Endothelial cell of umbilical vein (primary cell): ENCODE measurements around the gene DGAT2. TPM values are rescaled to one million over a fixed set of nuclear protein-coding genes. Genes with fewer than 3 reads are reported as not detected.

Experiments
- BruUV-seq: library from RNA; stranded (reverse); fragments of 400-500 nt; replicated peaks from 2 replicates; lab custom pipeline; 2021; lab: Mats Ljungman, UMichigan
- CTCF ChIA-PET: fragments of 300-600, 350-600 bp; sonication (Branson Sonifier 250); formaldehyde crosslinking; loops from one replicate; lab custom pipeline; 2021; ENCODE audit warnings: antibody characterized with exemption, inconsistent platforms; lab: Charles Lee
- POLR2A ChIA-PET: fragments of 300-600, 350-600 bp; sonication (Branson Sonifier 250); formaldehyde crosslinking; loops from one replicate; lab custom pipeline; 2021; ENCODE audit warnings: antibody characterized with exemption, inconsistent platforms; lab: Charles Lee
- DNase-seq: peaks from one replicate; pipeline ENCODE4 v3.0.0-alpha.2; 2011; ENCODE audit warnings: low read depth, low spot score
- FAIRE-seq: peaks from 2 replicates; lab custom pipeline; 2011; peaks lifted over from hg19 to GRCh38; lab: Jason Lieb, UNC
- H2AFZ ChIP-seq: 2 replicates; pipeline ENCODE4 v1.6.0; 2012; ENCODE audit warnings: low read depth, low read length, control low read depth, inconsistent platforms
- H3K27ac ChIP-seq: 2 replicates; pipeline ENCODE4 v1.5.1; 2011; ENCODE audit warnings: low read depth, mild to moderate bottlenecking, control low read depth, low read length, moderate library complexity; ENCODE audit not compliant: insufficient read depth
- H3K27me3 ChIP-seq, 2 experiments: 2 replicates each; pipeline versions ENCODE4 v1.6.0 to v1.6.1; 2011; ENCODE audit warnings: low read length in 2 of 2, mixed read lengths in 1 of 2; ENCODE audit not compliant: control insufficient read depth in 2 of 2, insufficient read depth in 2 of 2
- H3K36me3 ChIP-seq, 2 experiments: 2 replicates in 1 of 2; 3 replicates in 1 of 2; pipeline ENCODE4 v1.5.1; 2011; ENCODE audit warnings: low read length in 2 of 2, mild to moderate bottlenecking in 1 of 2, moderate library complexity in 1 of 2; ENCODE audit not compliant: control insufficient read depth in 2 of 2, insufficient read depth in 2 of 2; ENCODE audit errors: extremely low read depth in 1 of 2
- H3K4me1 ChIP-seq: 3 replicates; pipeline ENCODE4 v1.5.1; 2011; ENCODE audit warnings: mild to moderate bottlenecking, low read length; ENCODE audit not compliant: control insufficient read depth, insufficient read depth; ENCODE audit errors: extremely low read depth
- H3K4me2 ChIP-seq: 2 replicates; pipeline ENCODE4 v1.6.1; 2011; ENCODE audit warnings: low read length, control low read depth, mixed read lengths; ENCODE audit not compliant: insufficient read depth
- H3K4me3 ChIP-seq, 3 experiments: fragments of 200-600 bp in 1 of 3; sonication (generic), shearing (Covaris generic) in 1 of 3; replicated peaks in 1 of 3; 2 replicates each; pipeline ENCODE4 v1.5.1; 2011 to 2016; ENCODE audit warnings: control low read depth in 3 of 3, low read length in 3 of 3, mild to moderate bottlenecking in 2 of 3, inconsistent platforms in 1 of 3, low read depth in 1 of 3, moderate library complexity in 1 of 3; ENCODE audit not compliant: insufficient read depth in 1 of 3
- H3K79me2 ChIP-seq: 2 replicates; pipeline ENCODE4 v1.6.0; 2012; ENCODE audit warnings: low read length, inconsistent platforms; ENCODE audit not compliant: control insufficient read depth, insufficient read depth
- H3K9ac ChIP-seq: replicated peaks from 2 replicates; pipeline ENCODE3; 2011; ENCODE audit warnings: low read length, control low read depth; ENCODE audit not compliant: insufficient read depth; ENCODE audit errors: extremely low read depth
- H3K9me1 ChIP-seq: replicated peaks from 3 replicates; pipeline ENCODE4 v1.6.0; 2011; ENCODE audit warnings: mild to moderate bottlenecking, low read length; ENCODE audit not compliant: control insufficient read depth, insufficient read depth; ENCODE audit errors: extremely low read depth
- H3K9me3 ChIP-seq: replicated peaks from 2 replicates; pipeline ENCODE4 v1.5.1; 2012; ENCODE audit warnings: low read length, inconsistent platforms; ENCODE audit not compliant: control insufficient read depth, insufficient read depth
- H4K20me1 ChIP-seq: replicated peaks from 2 replicates; pipeline ENCODE3; 2011; ENCODE audit warnings: mild to moderate bottlenecking, low read length; ENCODE audit not compliant: control insufficient read depth, insufficient read depth; ENCODE audit errors: extremely low read depth
- EZH2 ChIP-seq: IDR thresholded peaks from 2 replicates; pipeline ENCODE4 v1.6.1; 2012; ENCODE audit warnings: borderline replicate concordance, low read depth, mild to moderate bottlenecking, moderate library complexity, low read length, inconsistent platforms; ENCODE audit not compliant: severe bottlenecking
- FOS ChIP-seq: IDR thresholded peaks from 2 replicates; pipeline ENCODE4 v1.6.1; 2011; ENCODE audit warnings: mild to moderate bottlenecking, low read length, moderate library complexity, borderline replicate concordance; ENCODE audit not compliant: insufficient read depth
- GATA2 ChIP-seq: IDR thresholded peaks from 2 replicates; pipeline ENCODE4 v1.7.0; 2011; ENCODE audit warnings: low read depth, mild to moderate bottlenecking, moderate library complexity, mixed read lengths, low read length; ENCODE audit not compliant: insufficient read length, insufficient read depth
- JUN ChIP-seq: IDR thresholded peaks from 2 replicates; pipeline ENCODE4 v1.6.1; 2011; ENCODE audit warnings: borderline replicate concordance, low read depth; ENCODE audit not compliant: insufficient read length, insufficient read depth
- MYC ChIP-seq: IDR thresholded peaks from one replicate; pipeline ENCODE4 v1.6.1; 2011; ENCODE audit warnings: mild to moderate bottlenecking, low read depth, low read length
- POLR2A ChIP-seq: IDR thresholded peaks from 2 replicates; pipeline ENCODE4 v1.6.1; 2012; ENCODE audit warnings: low read depth, mild to moderate bottlenecking, control low read depth, low read length
- POLR2AphosphoS5 ChIP-seq: IDR thresholded peaks from 2 replicates; pipeline ENCODE4 v1.6.1; 2012; ENCODE audit warnings: low read depth, mild to moderate bottlenecking, control low read depth, low read length, moderate library complexity; ENCODE audit not compliant: insufficient read depth
- dilution Hi-C: fragments of 300-500 bp; cut with MboI; formaldehyde crosslinking; loops from one replicate; pipeline ENCODE4 v1.15.0; 2019; ENCODE audit warnings: low sequenced_read_pairs; ENCODE audit not compliant: extremely low pct_ligation_motif_present
- intact Hi-C: fragments of 100-400 bp; cut with micrococcal nuclease; formaldehyde crosslinking; loops from one replicate; pipeline ENCODE4 v1.10.0; 2022
- polyA plus RNA-seq, 4 experiments: library from polyadenylated mRNA; depleted of rRNA in 3 of 4; stranded (reverse) in 3 of 4; unstranded in 1 of 4; fragments of >200 nt; gene quantifications; 2 replicates each; pipeline versions ENCODE4 v1.2.1 to v1.2.3, GENCODE V29; 2011 to 2012; ENCODE audit warnings: missing spikeins in 1 of 4
- total RNA-seq: library from RNA; stranded (reverse); gene quantifications from 2 replicates; pipeline ENCODE4 v1.2.3, GENCODE V29; 2021
- TF ChIP-seq, protein P1 (sequence below), 2 donors: IDR thresholded peaks; 1 replicate in 1 of 2; 2 replicates in 1 of 2; pipeline ENCODE4 v1.5.1; 2011; ENCODE audit warnings: low read length in 2 of 2, mild to moderate bottlenecking in 2 of 2, moderate library complexity in 2 of 2, control low read depth in 1 of 2, inconsistent platforms in 1 of 2, low read depth in 1 of 2; ENCODE audit not compliant: insufficient read depth in 1 of 2; ENCODE audit errors: extremely low read depth in 1 of 2
- TF ChIP-seq, protein P2 (sequence below): IDR thresholded peaks from 2 replicates; pipeline ENCODE4 v1.6.1; 2011; ENCODE audit not compliant: insufficient read depth, insufficient read length

Gene DGAT2
- total and polyA plus RNA-seq, 2 donors (not counting 3 experiments of a cell fraction or from before 2014, with no cell fraction given) = 0.55 to 0.79 TPM

DNA sequence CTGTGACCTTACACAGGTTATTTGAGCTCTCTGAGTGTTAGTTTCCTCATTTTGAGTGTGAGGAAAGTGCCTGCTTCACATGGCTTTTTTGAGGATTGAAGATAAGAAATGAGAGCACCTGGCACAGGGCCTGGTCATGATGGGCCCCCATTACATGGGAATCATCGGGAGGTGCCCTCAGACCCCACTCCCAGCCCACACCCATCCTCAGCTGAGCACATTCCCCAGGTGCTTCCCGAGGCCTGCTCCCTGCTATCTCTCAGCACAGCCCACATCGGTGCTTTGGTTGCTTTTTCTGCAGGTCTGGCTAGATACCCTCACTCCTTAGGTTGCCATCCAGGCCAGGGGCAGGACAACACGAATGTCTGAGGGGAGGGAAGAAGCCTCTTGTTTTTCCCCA lies 16.6 kb downstream of the DGAT2 start:
- intact Hi-C loops (no loop called here), dilution Hi-C loops (no loop called here)
- Histone ChIP-seq H3K9me3 (no peaks in the 10 kb centered on the region), H3K4me3 (no peak overlapping the region), H3K9ac (no peak overlapping the region), H3K27ac (no peak overlapping the region), H3K79me2 (no peaks in the 10 kb centered on the region), H3K9me1 (no peaks in the 10 kb centered on the region), H3K4me1 (no peaks in the 10 kb centered on the region), H2AFZ (no peak overlapping the region), H3K36me3 (no peaks in the 10 kb centered on the region), H3K4me2 (no peak overlapping the region), H3K27me3 (no peaks in the 10 kb centered on the region), H4K20me1 (no peaks in the 10 kb centered on the region)
- POLR2A ChIA-PET = no interaction called here
- no TSS peak for BruUV-seq
- CTCF ChIA-PET = interaction anchor here (1.5 to 2.1 kb wide), 2 partner anchors 18 to 62 kb away, joined by 5 to 7 read pairs; no protein-coding TSS in a partner anchor
- no peak for FAIRE-seq
- TF ChIP-seq JUN = no peak
- no peak for TF ChIP-seq POLR2A
- TF ChIP-seq MYC = no peak
- TF ChIP-seq EZH2 = no peak
- TF ChIP-seq, protein P1, sequence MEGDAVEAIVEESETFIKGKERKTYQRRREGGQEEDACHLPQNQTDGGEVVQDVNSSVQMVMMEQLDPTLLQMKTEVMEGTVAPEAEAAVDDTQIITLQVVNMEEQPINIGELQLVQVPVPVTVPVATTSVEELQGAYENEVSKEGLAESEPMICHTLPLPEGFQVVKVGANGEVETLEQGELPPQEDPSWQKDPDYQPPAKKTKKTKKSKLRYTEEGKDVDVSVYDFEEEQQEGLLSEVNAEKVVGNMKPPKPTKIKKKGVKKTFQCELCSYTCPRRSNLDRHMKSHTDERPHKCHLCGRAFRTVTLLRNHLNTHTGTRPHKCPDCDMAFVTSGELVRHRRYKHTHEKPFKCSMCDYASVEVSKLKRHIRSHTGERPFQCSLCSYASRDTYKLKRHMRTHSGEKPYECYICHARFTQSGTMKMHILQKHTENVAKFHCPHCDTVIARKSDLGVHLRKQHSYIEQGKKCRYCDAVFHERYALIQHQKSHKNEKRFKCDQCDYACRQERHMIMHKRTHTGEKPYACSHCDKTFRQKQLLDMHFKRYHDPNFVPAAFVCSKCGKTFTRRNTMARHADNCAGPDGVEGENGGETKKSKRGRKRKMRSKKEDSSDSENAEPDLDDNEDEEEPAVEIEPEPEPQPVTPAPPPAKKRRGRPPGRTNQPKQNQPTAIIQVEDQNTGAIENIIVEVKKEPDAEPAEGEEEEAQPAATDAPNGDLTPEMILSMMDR (IDR thresholded peaks at IDR 0.05; ENCODE audit: extremely low read depth in 1 of 2, insufficient read depth in 1 of 2, low read depth in 1 of 2, low read length in 2 of 2) = no peak
- no peak for TF ChIP-seq FOS
- no peak for TF ChIP-seq POLR2AphosphoS5
- TF ChIP-seq GATA2 = no peak
- TF ChIP-seq, protein P2, sequence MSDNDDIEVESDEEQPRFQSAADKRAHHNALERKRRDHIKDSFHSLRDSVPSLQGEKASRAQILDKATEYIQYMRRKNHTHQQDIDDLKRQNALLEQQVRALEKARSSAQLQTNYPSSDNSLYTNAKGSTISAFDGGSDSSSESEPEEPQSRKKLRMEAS = no peak
- no peak for DNase-seq
